Calu3 (cell line): ENCODE data around the gene SYNM. TPM values are rescaled to one million over a fixed set of nuclear protein-coding genes. Genes with fewer than 3 reads are reported as not detected.

Source experiments
- BruUV-seq: library from RNA; stranded (reverse); fragments of 400-500 nt; replicated peaks from 2 replicates; lab custom pipeline; 2021; lab: Mats Ljungman, UMichigan
- CTCF ChIA-PET: fragments of 300-600 bp; sonication (Branson Sonifier 250); formaldehyde crosslinking; loops from one replicate; lab custom pipeline; 2022; ENCODE audit warnings: antibody characterized with exemption; lab: Charles Lee
- DNase-seq: peaks from one replicate; pipeline ENCODE4 v3.0.0; 2022
- H3K27ac Mint-ChIP-seq: one replicate; pipeline ENCODE4 v1.8.0; 2022; ENCODE audit warnings: mixed read lengths; ENCODE audit not compliant: unreplicated experiment
- H3K27me3 Mint-ChIP-seq: one replicate; pipeline ENCODE4 v1.8.0; 2022; ENCODE audit warnings: mixed read lengths; ENCODE audit not compliant: unreplicated experiment
- H3K36me3 Mint-ChIP-seq: one replicate; pipeline ENCODE4 v1.8.0; 2022; ENCODE audit warnings: mild to moderate bottlenecking, moderate library complexity, mixed read lengths; ENCODE audit not compliant: insufficient read depth, unreplicated experiment
- H3K4me1 Mint-ChIP-seq: one replicate; pipeline ENCODE4 v1.8.0; 2022; ENCODE audit warnings: mild to moderate bottlenecking, low read depth, mixed read lengths; ENCODE audit not compliant: unreplicated experiment
- H3K4me3 Mint-ChIP-seq: one replicate; pipeline ENCODE4 v1.8.0; 2022; ENCODE audit warnings: mild to moderate bottlenecking, low read depth, moderate library complexity, mixed read lengths; ENCODE audit not compliant: unreplicated experiment
- H3K9me3 Mint-ChIP-seq: one replicate; pipeline ENCODE4 v1.8.0; 2022; ENCODE audit warnings: low read depth, mixed read lengths; ENCODE audit not compliant: unreplicated experiment
- CTCF ChIP-seq: fragments of 200-600 bp; IDR thresholded peaks from one replicate; pipeline ENCODE4 v1.8.0; 2022; ENCODE audit warnings: antibody characterized with exemption; ENCODE audit not compliant: unreplicated experiment
- intact Hi-C: fragments of 100-400 bp; cut with micrococcal nuclease; formaldehyde crosslinking; loops from one replicate; pipeline ENCODE4 v1.10.0; 2022; ENCODE audit not compliant: unreplicated experiment
- total RNA-seq: library from RNA; stranded (reverse); gene quantifications from 2 replicates; pipeline ENCODE4 v1.2.3, GENCODE V29; 2022

Gene SYNM
- total RNA-seq, 1 experiment from 2014 or later: 7.8 TPM

- CTCF ChIA-PET: interaction anchor here (0.7 kb wide), 1 partner anchor 23 kb away, joined by 3 read pairs; no protein-coding TSS in a partner anchor
- BruUV-seq: no TSS peak
- Mint-ChIP-seq H3K27ac (no peak overlapping the region), H3K36me3 (no peaks in the 10 kb centered on the region), H3K27me3 (peaks cover 41% of the 10 kb centered on the region), H3K4me3 (no peak overlapping the region), H3K4me1 (no peaks in the 10 kb centered on the region), H3K9me3 (no peaks in the 10 kb centered on the region)
- no peak for TF ChIP-seq CTCF
- DNase-seq: no peak
- intact Hi-C loops: no loop called here
Observed at GRCh38 chr15:99086327-99086667, 18.6 kb upstream of the SYNM start.

DNA sequence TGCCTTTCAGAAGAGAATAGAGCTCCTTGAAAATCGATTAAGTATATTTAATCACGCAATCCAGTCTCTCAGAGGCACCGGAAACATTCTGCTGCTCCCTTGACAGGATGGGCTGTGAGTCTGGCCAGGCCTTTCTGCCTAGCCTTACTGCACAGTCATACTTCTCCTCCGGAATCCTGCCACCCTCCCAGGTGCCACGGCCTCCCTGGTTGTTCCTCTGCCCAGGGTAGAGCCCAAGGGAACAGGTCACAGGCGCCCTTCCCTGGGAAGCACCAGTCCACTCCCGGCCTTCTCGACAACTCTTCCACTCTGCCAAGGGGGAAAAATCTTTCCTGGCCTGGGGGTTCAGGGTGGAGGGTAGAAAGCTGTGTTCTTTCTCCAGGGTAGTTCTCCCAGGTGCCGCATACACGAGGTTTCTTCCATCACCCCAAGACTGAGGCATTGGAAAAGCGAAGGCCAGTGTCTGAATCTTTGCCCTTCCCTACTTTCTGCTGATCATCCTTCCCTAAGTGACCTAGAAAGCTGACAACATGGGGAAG lies 17.4 kb upstream of the SYNM start:
- CTCF ChIA-PET: interaction anchor here (0.7 kb wide), 2 partner anchors 26 to 131 kb away, joined by 3 read pairs; no protein-coding TSS in a partner anchor
- no peaks in the 10 kb centered on the region for H3K4me1 Mint-ChIP-seq
- no peaks in the 10 kb centered on the region for H3K36me3 Mint-ChIP-seq
- peaks cover 38% of the 10 kb centered on the region for H3K27me3 Mint-ChIP-seq
- H3K9me3 Mint-ChIP-seq: no peaks in the 10 kb centered on the region
- no peak for DNase-seq
- intact Hi-C loops: no loop called here
- no peak for TF ChIP-seq CTCF
- H3K27ac Mint-ChIP-seq: no peak overlapping the region
- no peak overlapping the region for H3K4me3 Mint-ChIP-seq
- no TSS peak for BruUV-seq

DNA sequence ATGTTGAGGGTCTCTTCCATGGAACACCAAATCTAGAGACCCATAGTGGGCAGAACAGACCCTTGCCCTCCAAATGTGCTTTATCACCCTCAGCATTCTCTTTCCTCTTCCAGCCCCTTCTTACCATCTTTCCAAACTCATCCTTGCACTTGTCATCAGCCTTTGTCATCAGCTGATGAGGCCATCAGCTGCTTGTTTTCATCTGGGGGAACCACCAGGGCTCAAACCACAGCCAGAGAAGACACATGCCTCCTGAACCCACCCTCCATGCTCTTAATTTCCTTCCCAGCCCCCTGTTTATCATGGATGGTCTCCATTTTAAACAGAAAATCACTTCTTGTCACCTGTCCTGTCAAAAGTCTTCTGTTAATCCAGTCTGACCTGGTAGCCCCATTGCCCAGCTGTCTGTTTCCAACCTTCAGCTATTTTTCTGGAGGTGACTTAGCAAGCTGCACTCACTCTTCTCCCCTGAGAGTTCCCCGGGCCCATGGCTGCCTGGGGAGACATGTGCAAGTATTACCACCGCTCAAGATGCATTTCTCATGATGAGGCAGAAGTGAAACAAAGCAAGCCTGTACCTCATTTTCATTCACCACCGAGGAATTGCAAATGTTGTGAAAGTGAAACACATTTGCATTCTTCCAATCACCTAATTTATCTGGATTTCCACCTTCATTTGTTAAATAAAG lies 14.7 kb upstream of the SYNM start:
- no peaks in the 10 kb centered on the region for H3K4me1 Mint-ChIP-seq
- intact Hi-C loops: no loop called here
- no peaks in the 10 kb centered on the region for H3K9me3 Mint-ChIP-seq
- no peak overlapping the region for H3K4me3 Mint-ChIP-seq
- CTCF ChIA-PET: no interaction called here
- no peaks in the 10 kb centered on the region for H3K36me3 Mint-ChIP-seq
- no TSS peak for BruUV-seq
- TF ChIP-seq CTCF: no peak
- H3K27me3 Mint-ChIP-seq: peaks cover 50% of the 10 kb centered on the region
- no peak overlapping the region for H3K27ac Mint-ChIP-seq
- DNase-seq: no peak

DNA sequence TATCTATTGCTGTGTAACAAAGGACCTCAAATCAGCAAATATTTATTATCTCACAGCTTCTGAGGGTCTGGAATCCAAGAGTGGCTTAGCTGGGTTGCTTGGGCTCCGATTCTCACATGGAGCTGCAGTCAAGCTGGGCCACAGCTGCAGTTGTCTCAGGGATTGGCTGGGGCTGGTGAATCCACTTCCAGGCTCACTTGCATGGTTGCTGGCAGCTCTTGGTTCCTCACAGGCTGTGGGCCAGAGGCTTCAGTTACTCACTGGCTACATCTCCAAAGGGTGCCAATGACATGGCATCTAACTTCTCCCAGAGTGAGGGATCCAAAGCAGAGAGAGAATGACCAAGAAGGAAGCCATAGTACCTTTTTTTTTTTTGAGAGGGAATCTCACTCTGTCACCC lies 13.9 kb upstream of the SYNM start:
- TF ChIP-seq CTCF: no peak
- Mint-ChIP-seq H3K27me3 (peaks cover 58% of the 10 kb centered on the region), H3K4me1 (no peaks in the 10 kb centered on the region), H3K36me3 (no peaks in the 10 kb centered on the region), H3K9me3 (no peaks in the 10 kb centered on the region), H3K4me3 (no peak overlapping the region), H3K27ac (no peak overlapping the region)
- CTCF ChIA-PET: interaction anchor here (0.5 kb wide), 1 partner anchor 81 kb away, joined by 7 read pairs; no protein-coding TSS in a partner anchor
- DNase-seq: no peak
- BruUV-seq: no TSS peak
- intact Hi-C loops: no loop called here
